ENCODE measurements around the gene SULT6B1.

The SULT6B1 gene

DNA sequence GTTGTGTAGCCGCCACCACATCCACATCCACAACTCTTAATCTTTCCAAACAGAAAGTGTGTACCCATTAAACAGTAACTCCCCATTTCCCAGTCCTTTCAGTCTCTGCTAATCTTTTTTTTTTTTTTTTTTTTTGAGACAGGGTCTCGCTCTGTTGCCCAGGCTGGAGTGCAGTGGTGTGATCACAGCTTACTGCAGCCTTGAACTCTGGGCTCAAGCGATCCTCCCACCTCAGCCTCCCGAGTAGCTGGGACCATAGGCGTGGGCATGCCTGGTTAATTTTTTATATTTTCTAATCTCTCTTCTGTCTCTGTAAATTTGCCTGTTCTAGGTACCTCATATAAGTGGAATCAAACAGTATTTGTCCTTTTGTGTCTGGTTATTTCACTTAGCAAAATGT, 35.2 kb downstream of the SULT6B1 start:
- H3K36me3 ChIP-seq (ENCODE audit: control insufficient read depth, insufficient read depth, low read length): no peaks in the 10 kb centered on the region
- H3K27ac ChIP-seq (ENCODE audit: low read length): no peak overlapping the region
- no peaks in the 10 kb centered on the region for H3K27me3 ChIP-seq (ENCODE audit: control insufficient read depth, insufficient read depth, low read length)
- H3K9me3 ChIP-seq (ENCODE audit: control insufficient read depth, insufficient read depth, low read length): no peaks in the 10 kb centered on the region
- H3K4me1 ChIP-seq (ENCODE audit: control insufficient read depth, insufficient read depth, low read length): peaks cover 4% of the 10 kb centered on the region; the same call in 1 of the 2 replicates
- no CpG with 5 or more reads among the region's 5 CpGs for WGBS (ENCODE audit: insufficient coverage, insufficient read length)
- DNase-seq (ENCODE audit: low read depth, low spot score): no peak
- H3K4me3 ChIP-seq (ENCODE audit: low read length): no peak overlapping the region

DNA sequence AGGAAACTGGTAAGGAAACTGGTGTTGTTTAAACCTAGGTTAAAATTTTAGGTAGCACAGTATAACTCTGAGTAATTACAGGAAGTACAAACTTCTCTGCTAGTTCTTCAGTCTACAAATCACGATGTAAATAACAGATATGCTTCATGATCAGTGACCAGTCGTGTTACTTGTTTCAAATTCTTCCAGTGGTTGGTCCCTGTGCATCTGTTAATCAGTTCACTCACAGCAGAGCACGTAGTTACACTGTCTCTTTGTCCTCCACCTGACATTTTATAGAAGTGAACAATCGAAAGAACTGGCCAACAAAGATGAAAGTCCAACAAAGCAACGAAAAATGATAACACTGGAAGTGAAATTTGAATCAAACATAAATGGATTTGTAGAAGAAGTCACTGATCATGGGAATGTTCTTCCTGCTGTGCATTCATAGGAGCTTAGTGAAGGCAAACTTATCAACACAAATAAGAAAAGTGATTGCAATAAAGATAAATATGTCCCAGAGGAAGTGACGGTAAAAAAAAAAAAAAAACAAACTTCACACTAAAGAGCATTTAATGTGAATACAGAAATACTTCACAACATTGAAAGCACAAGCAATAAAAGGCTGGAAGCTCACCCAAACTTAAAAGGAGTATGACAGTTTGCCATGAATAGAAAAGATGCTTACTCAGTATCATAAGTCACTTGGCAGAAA, 38.7 kb downstream of the SULT6B1 start:
- Histone ChIP-seq H3K9me3 (ENCODE audit: control insufficient read depth, insufficient read depth, low read length) (no peaks in the 10 kb centered on the region), H3K4me3 (ENCODE audit: low read length) (no peak overlapping the region), H3K27me3 (ENCODE audit: control insufficient read depth, insufficient read depth, low read length) (no peaks in the 10 kb centered on the region), H3K4me1 (ENCODE audit: control insufficient read depth, insufficient read depth, low read length) (no peaks in the 10 kb centered on the region), H3K36me3 (ENCODE audit: control insufficient read depth, insufficient read depth, low read length) (peaks cover 4% of the 10 kb centered on the region; the same call in 1 of the 2 replicates), H3K27ac (ENCODE audit: low read length) (no peak overlapping the region)
- DNase-seq (ENCODE audit: low read depth, low spot score): no peak
- WGBS (ENCODE audit: insufficient coverage, insufficient read length): no CpG with 5 or more reads among the region's 6 CpGs

DNA sequence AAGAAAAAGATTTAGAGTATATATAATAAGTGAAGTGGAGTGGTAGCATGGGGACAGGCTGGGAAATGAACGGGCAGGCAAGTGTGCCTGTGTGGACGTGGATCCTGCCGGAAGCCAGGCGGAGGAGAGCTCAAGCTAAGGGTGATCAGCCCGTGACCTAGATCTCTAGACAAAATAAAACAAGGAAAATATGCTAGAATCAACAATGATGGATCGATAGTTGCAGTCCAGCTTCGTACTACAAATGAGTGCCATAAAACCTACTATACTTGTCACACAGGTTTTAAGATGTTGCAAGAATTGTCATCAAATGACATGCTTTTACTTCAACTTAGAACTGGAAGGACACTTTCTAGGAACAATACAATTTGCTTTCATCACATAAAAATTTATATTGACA, 40.1 kb downstream of the SULT6B1 start:
- no peaks in the 10 kb centered on the region for H3K4me1 ChIP-seq (ENCODE audit: control insufficient read depth, insufficient read depth, low read length)
- no peak overlapping the region for H3K27ac ChIP-seq (ENCODE audit: low read length)
- no peaks in the 10 kb centered on the region for H3K9me3 ChIP-seq (ENCODE audit: control insufficient read depth, insufficient read depth, low read length)
- peaks cover 4% of the 10 kb centered on the region; the same call in 1 of the 2 replicates for H3K36me3 ChIP-seq (ENCODE audit: control insufficient read depth, insufficient read depth, low read length)
- 100% methylated on average over 1 of the region's 7 CpGs for WGBS (ENCODE audit: insufficient coverage, insufficient read length)
- no peak for DNase-seq (ENCODE audit: low read depth, low spot score)
- H3K4me3 ChIP-seq (ENCODE audit: low read length): no peak overlapping the region
- no peaks in the 10 kb centered on the region for H3K27me3 ChIP-seq (ENCODE audit: control insufficient read depth, insufficient read depth, low read length)

DNA sequence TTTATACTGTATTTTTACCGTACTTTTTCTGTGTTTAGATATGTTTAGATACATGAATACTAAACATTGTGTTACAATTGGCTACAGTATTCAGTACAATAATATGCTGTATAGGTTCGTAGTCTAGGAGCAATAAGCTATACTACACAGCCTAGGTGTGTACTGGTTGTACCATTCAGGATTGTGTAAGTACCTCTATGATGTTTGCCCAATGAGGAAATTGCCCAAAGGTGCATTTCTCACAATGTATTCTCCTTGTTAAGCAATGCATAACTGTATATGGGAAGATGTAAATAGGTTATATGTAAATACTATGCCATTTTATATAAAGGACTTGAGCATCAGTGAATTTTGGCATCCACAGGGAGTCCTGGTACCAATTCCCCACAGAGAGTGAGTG, 42.4 kb downstream of the SULT6B1 start:
- H3K36me3 ChIP-seq (ENCODE audit: control insufficient read depth, insufficient read depth, low read length): peaks cover 4% of the 10 kb centered on the region; the same call in 1 of the 2 replicates
- H3K9me3 ChIP-seq (ENCODE audit: control insufficient read depth, insufficient read depth, low read length): no peaks in the 10 kb centered on the region
- no peak overlapping the region for H3K4me3 ChIP-seq (ENCODE audit: low read length)
- no peak overlapping the region for H3K27ac ChIP-seq (ENCODE audit: low read length)
- no peaks in the 10 kb centered on the region for H3K4me1 ChIP-seq (ENCODE audit: control insufficient read depth, insufficient read depth, low read length)
- WGBS (ENCODE audit: insufficient coverage, insufficient read length): no CpG with 5 or more reads among the region's 2 CpGs
- no peaks in the 10 kb centered on the region for H3K27me3 ChIP-seq (ENCODE audit: control insufficient read depth, insufficient read depth, low read length)
- no peak for DNase-seq (ENCODE audit: low read depth, low spot score)

DNA sequence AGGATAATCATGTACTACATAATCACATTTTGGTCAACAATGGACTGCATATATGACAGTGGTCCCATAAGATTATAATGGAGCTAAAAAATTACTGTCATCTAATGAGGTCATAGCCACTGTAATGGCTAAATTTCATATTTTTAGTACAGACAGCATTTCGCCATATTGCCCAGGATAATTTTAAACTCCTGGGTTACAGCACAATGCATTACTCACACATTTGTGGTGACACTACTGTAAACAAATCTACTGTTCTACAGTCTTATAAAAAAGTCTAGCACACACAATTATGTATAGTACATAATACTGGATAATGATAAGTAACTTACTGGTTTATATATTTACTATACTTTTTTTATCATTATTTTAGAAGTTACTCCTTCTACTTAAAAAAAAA, 44.5 kb downstream of the SULT6B1 start:
- no peak overlapping the region for H3K4me3 ChIP-seq (ENCODE audit: low read length)
- peaks cover 4% of the 10 kb centered on the region; the same call in 1 of the 2 replicates for H3K36me3 ChIP-seq (ENCODE audit: control insufficient read depth, insufficient read depth, low read length)
- WGBS (ENCODE audit: insufficient coverage, insufficient read length): no CpG with 5 or more reads among the region's 1 CpG
- H3K27me3 ChIP-seq (ENCODE audit: control insufficient read depth, insufficient read depth, low read length): no peaks in the 10 kb centered on the region
- no peaks in the 10 kb centered on the region for H3K4me1 ChIP-seq (ENCODE audit: control insufficient read depth, insufficient read depth, low read length)
- H3K9me3 ChIP-seq (ENCODE audit: control insufficient read depth, insufficient read depth, low read length): no peaks in the 10 kb centered on the region
- no peak for DNase-seq (ENCODE audit: low read depth, low spot score)
- no peak overlapping the region for H3K27ac ChIP-seq (ENCODE audit: low read length)

DNA sequence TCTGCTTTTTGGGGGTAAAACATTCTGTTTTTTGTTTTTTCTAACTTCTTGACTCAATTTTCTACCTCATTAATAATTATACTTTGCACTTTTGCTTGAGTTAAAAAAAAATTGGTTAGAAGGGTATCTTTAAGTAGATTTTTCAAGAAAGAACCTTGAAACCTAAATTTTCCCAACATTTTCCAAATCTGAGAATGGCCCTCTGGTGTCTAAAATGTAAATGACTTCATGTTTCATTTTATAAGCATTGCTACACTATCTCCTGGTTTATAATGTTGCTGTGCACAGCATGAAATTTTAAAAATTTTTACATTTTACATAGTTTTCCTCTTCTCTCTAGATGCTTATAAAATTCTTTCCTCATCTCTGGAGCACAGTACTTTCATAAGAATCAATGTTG, 45.9 kb downstream of the SULT6B1 start:
- Histone ChIP-seq H3K36me3 (ENCODE audit: control insufficient read depth, insufficient read depth, low read length) (peaks cover 4% of the 10 kb centered on the region; the same call in 1 of the 2 replicates), H3K4me3 (ENCODE audit: low read length) (no peak overlapping the region), H3K27ac (ENCODE audit: low read length) (no peak overlapping the region), H3K4me1 (ENCODE audit: control insufficient read depth, insufficient read depth, low read length) (no peaks in the 10 kb centered on the region), H3K9me3 (ENCODE audit: control insufficient read depth, insufficient read depth, low read length) (no peaks in the 10 kb centered on the region), H3K27me3 (ENCODE audit: control insufficient read depth, insufficient read depth, low read length) (no peaks in the 10 kb centered on the region)
- no peak for DNase-seq (ENCODE audit: low read depth, low spot score)

DNA sequence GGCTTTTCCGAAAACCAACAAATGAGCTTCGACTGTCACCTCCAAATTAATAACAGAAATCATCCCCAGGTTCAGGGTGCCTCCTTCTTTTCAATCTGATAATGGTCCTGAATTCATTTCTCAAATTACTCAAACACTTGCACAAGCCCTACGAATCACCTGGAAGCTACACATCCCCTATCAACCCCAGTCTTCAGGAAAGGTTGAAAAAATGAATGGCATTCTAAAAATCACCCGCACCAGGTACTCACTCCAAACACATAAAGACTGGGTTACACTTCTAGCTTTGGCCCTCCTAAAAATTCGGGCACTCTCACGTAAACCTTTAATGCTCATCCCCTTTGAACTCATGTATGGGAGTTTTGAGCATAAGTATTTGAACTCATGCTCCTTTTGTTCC, 55.6 kb downstream of the SULT6B1 start:
- Histone ChIP-seq H3K27me3 (ENCODE audit: control insufficient read depth, insufficient read depth, low read length) (no peaks in the 10 kb centered on the region; the same call in none of the 2 replicates), H3K9me3 (ENCODE audit: control insufficient read depth, insufficient read depth, low read length) (no peaks in the 10 kb centered on the region), H3K4me1 (ENCODE audit: control insufficient read depth, insufficient read depth, low read length) (no peaks in the 10 kb centered on the region), H3K36me3 (ENCODE audit: control insufficient read depth, insufficient read depth, low read length) (peaks cover 8% of the 10 kb centered on the region; the same call in 1 of the 2 replicates), H3K27ac (ENCODE audit: low read length) (no peak overlapping the region), H3K4me3 (ENCODE audit: low read length) (no peak overlapping the region)
- no peak for DNase-seq (ENCODE audit: low read depth, low spot score)
- WGBS (ENCODE audit: insufficient coverage, insufficient read length): no CpG with 5 or more reads among the region's 6 CpGs

DNA sequence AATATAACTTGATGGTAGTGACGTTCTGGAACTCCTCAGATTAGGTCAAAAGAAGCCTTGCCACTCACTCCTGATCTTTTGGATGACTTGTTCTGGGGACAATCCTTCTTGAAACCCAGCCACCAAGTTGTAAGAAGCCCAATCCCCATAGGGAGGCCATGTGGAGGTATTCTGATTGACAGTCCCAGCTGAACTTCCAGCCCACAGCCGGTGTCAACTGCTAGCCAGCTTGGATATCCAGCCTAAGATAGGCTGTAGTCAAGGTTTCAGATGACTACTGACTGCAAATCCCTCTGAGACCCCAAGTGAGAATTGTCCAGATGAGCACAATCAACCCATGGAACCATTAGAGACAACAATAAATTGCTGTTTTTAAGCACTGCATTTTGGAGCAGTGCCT, 63.1 kb downstream of the SULT6B1 start:
- no peak for DNase-seq (ENCODE audit: low read depth, low spot score)
- Histone ChIP-seq H3K9me3 (ENCODE audit: control insufficient read depth, insufficient read depth, low read length) (no peaks in the 10 kb centered on the region), H3K4me3 (ENCODE audit: low read length) (no peak overlapping the region), H3K36me3 (ENCODE audit: control insufficient read depth, insufficient read depth, low read length) (peaks cover 3% of the 10 kb centered on the region; the same call in 1 of the 2 replicates), H3K27me3 (ENCODE audit: control insufficient read depth, insufficient read depth, low read length) (no peaks in the 10 kb centered on the region), H3K4me1 (ENCODE audit: control insufficient read depth, insufficient read depth, low read length) (no peaks in the 10 kb centered on the region), H3K27ac (ENCODE audit: low read length) (no peak overlapping the region)
- WGBS (ENCODE audit: insufficient coverage, insufficient read length): no CpG with 5 or more reads among the region's 2 CpGs

DNA sequence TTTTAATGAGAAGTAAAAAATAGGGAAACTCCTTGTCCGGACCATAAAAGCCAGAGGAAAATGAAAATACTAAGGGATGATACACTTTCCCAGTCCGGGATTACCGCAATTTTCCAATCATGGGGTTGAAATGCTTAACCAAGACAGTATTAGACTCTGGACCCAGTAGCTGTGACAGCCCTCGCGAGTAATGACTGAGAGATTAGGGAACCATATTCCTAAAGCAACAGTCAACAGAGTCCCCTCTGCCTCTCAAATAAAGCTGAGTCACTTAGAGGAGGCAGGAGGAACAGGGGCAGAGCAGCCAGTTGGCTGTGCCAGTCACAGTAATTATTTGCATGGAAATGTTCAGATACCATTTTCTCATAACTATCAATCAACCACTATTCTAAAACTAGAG, 69.3 kb downstream of the SULT6B1 start:
- no peaks in the 10 kb centered on the region for H3K27me3 ChIP-seq (ENCODE audit: control insufficient read depth, insufficient read depth, low read length)
- H3K27ac ChIP-seq (ENCODE audit: low read length): no peak overlapping the region
- no peak for DNase-seq (ENCODE audit: low read depth, low spot score)
- no peaks in the 10 kb centered on the region; the same call in 1 of the 2 replicates for H3K36me3 ChIP-seq (ENCODE audit: control insufficient read depth, insufficient read depth, low read length)
- H3K9me3 ChIP-seq (ENCODE audit: control insufficient read depth, insufficient read depth, low read length): no peaks in the 10 kb centered on the region
- no CpG with 5 or more reads among the region's 5 CpGs for WGBS (ENCODE audit: insufficient coverage, insufficient read length)
- no peak overlapping the region for H3K4me3 ChIP-seq (ENCODE audit: low read length)
- H3K4me1 ChIP-seq (ENCODE audit: control insufficient read depth, insufficient read depth, low read length): no peaks in the 10 kb centered on the region

Measured in iPS DF 6.9 (cell line).